UCSD-AML1 (cell line): Measurements from ENCODE around the gene TMEM41B.
"Not testable (repeated sequence)": the region's sequence is repeated elsewhere in the genome, so short reads cannot be mapped to it uniquely, and the experiment has no call there.

Experiments used
- DNase-seq: peaks from one replicate; lab custom pipeline; 2025; ENCODE audit not compliant: unreplicated experiment; lab: John Stamatoyannopoulos, UW

Gene TMEM41B

GRCh38 chr11:9263840-9264315 is 50.5 kb downstream of the TMEM41B start:
- no peak for DNase-seq

GRCh38 chr11:9260838-9261146 is 53.6 kb downstream of the TMEM41B start:
- DNase-seq, result not testable (repeated sequence)

GRCh38 chr11:9259981-9260837 is 54.2 kb downstream of the TMEM41B start:
- DNase-seq, result no peak

- DNase-seq, result not testable (repeated sequence)
These were observed 56.1 kb downstream of the TMEM41B start for GRCh38 chr11:9258279-9258678.

GRCh38 chr11:9254416-9254815 is 60.0 kb downstream of the TMEM41B start:
- DNase-seq, result no peak

GRCh38 chr11:9253086-9253485 is 61.3 kb downstream of the TMEM41B start:
- no peak for DNase-seq

- no peak for DNase-seq
These were observed 63.1 kb downstream of the TMEM41B start for GRCh38 chr11:9251311-9251710.

GRCh38 chr11:9250139-9250582 is 64.2 kb downstream of the TMEM41B start:
- DNase-seq, result peak; percentile 19

- no peak for DNase-seq
These were observed 65.1 kb downstream of the TMEM41B start for GRCh38 chr11:9249252-9249651.

- no peak for DNase-seq
These were observed 66.5 kb downstream of the TMEM41B start for GRCh38 chr11:9247863-9248262.

GRCh38 chr11:9236242-9236641 is 78.2 kb downstream of the TMEM41B start:
- DNase-seq, result not testable (repeated sequence)

- no peak for DNase-seq
These were observed 81.9 kb downstream of the TMEM41B start for GRCh38 chr11:9232482-9232881.

- no peak for DNase-seq
These were observed 82.6 kb downstream of the TMEM41B start for GRCh38 chr11:9231848-9232177.
